Measurements from ENCODE around the gene RBBP8NL. TPM values are rescaled to one million over a fixed set of nuclear protein-coding genes. Genes with fewer than 3 reads are reported as not detected.

Gene RBBP8NL
- polyA plus RNA-seq, 3 donors = not detected

- Mint-ChIP-seq H3K4me3 (no peak overlapping the region), H3K4me1 (no peaks in the 10 kb centered on the region), H3K27me3 (ENCODE audit: low read depth in 3 of 3) (peaks cover 1 to 13% (median 1%) of the 10 kb centered on the region in 3 donors), H3K36me3 (no peaks in the 10 kb centered on the region), H3K9me3 (peaks cover 0 to 2% (median 0%) of the 10 kb centered on the region in 7 donors), H3K27ac (no peak overlapping the region)
- Histone ChIP-seq H3K79me2 (ENCODE audit: insufficient read depth, low read length) (no peaks in the 10 kb centered on the region), H3K27ac (ENCODE audit: low read depth in 1 of 2, low read length in 2 of 2) (no peak overlapping the region), H2AFZ (ENCODE audit: insufficient read depth, low read depth, low read length, poor library complexity, severe bottlenecking) (no peak overlapping the region), H3K36me3 (replicated peaks in 1 of 2; ENCODE audit: control insufficient read depth in 1 of 2, insufficient read depth in 2 of 2, low read length in 2 of 2) (no peaks in the 10 kb centered on the region), H3K4me2 (replicated peaks; ENCODE audit: extremely low read depth, low read length, poor library complexity, severe bottlenecking) (no peak overlapping the region), H3K9ac (ENCODE audit: insufficient read depth, low read length, poor library complexity, severe bottlenecking) (no peak overlapping the region), H3K27me3 (ENCODE audit: control insufficient read depth in 2 of 2, insufficient read depth in 2 of 2, low read length in 2 of 2) (no peaks in the 10 kb centered on the region), H3K9me3 (replicated peaks in 1 of 2; ENCODE audit: control insufficient read depth in 1 of 2, insufficient read depth in 1 of 2, low read length in 2 of 2) (no peaks in the 10 kb centered on the region), H3K4me1 (ENCODE audit: control insufficient read depth in 1 of 2, insufficient read depth in 2 of 2, low read length in 2 of 2) (no peaks in the 10 kb centered on the region), H3K4me3 (replicated peaks in 1 of 3; ENCODE audit: low read depth in 2 of 3, low read length in 3 of 3) (no peak overlapping the region), H4K20me1 (ENCODE audit: insufficient read depth, low read length) (no peaks in the 10 kb centered on the region)
- no peak for DNase-seq
- 85% methylated on average over 22 of the region's 24 CpGs for WGBS (ENCODE audit: insufficient coverage)
- no peak for TF ChIP-seq CTCF (IDR thresholded peaks at IDR 0.05)
- intact Hi-C loops (cut with micrococcal nuclease) = no loop called here
Observed at GRCh38 chr20:62449951-62450691, 22.8 kb upstream of the RBBP8NL start.

- Histone ChIP-seq H3K4me1 (ENCODE audit: control insufficient read depth in 1 of 2, insufficient read depth in 2 of 2, low read length in 2 of 2) (no peaks in the 10 kb centered on the region), H3K9me3 (replicated peaks in 1 of 2; ENCODE audit: control insufficient read depth in 1 of 2, insufficient read depth in 1 of 2, low read length in 2 of 2) (no peaks in the 10 kb centered on the region), H2AFZ (ENCODE audit: insufficient read depth, low read depth, low read length, poor library complexity, severe bottlenecking) (no peak overlapping the region), H4K20me1 (ENCODE audit: insufficient read depth, low read length) (no peaks in the 10 kb centered on the region), H3K4me2 (replicated peaks; ENCODE audit: extremely low read depth, low read length, poor library complexity, severe bottlenecking) (no peak overlapping the region), H3K4me3 (replicated peaks in 1 of 3; ENCODE audit: low read depth in 2 of 3, low read length in 3 of 3) (no peak overlapping the region), H3K79me2 (ENCODE audit: insufficient read depth, low read length) (no peaks in the 10 kb centered on the region), H3K36me3 (replicated peaks in 1 of 2; ENCODE audit: control insufficient read depth in 1 of 2, insufficient read depth in 2 of 2, low read length in 2 of 2) (no peaks in the 10 kb centered on the region), H3K9ac (ENCODE audit: insufficient read depth, low read length, poor library complexity, severe bottlenecking) (no peak overlapping the region), H3K27me3 (ENCODE audit: control insufficient read depth in 2 of 2, insufficient read depth in 2 of 2, low read length in 2 of 2) (no peaks in the 10 kb centered on the region), H3K27ac (ENCODE audit: low read depth in 1 of 2, low read length in 2 of 2) (no peak overlapping the region)
- H3K4me3 Mint-ChIP-seq = no peak overlapping the region
- H3K27me3 Mint-ChIP-seq (ENCODE audit: low read depth in 3 of 3) = peaks cover 1 to 10% (median 2%) of the 10 kb centered on the region in 3 donors
- H3K27ac Mint-ChIP-seq = peak overlapping the region in 1 of 7 donors; percentile 74
- no peak for TF ChIP-seq CTCF (IDR thresholded peaks at IDR 0.05)
- WGBS (ENCODE audit: insufficient coverage) = 86% methylated on average over 8 of the region's 14 CpGs
- intact Hi-C loops (cut with micrococcal nuclease) = no loop called here
- DNase-seq = no peak
- H3K9me3 Mint-ChIP-seq = peaks cover 0 to 2% (median 0%) of the 10 kb centered on the region in 7 donors
- no peaks in the 10 kb centered on the region for H3K36me3 Mint-ChIP-seq
- no peaks in the 10 kb centered on the region for H3K4me1 Mint-ChIP-seq
Observed at GRCh38 chr20:62448788-62449187, 21.4 kb upstream of the RBBP8NL start.
